Ectodermal cell (in vitro differentiated cells): Measurements from ENCODE around the gene KLHL40.

Source experiments
- H3K27ac ChIP-seq: 2 replicates; pipeline ENCODE4 v1.7.0; 2013; ENCODE audit warnings: mild to moderate bottlenecking, low read depth, low read length; ENCODE audit not compliant: insufficient read depth, poor library complexity, severe bottlenecking
- H3K27me3 ChIP-seq: 2 replicates; pipeline ENCODE4 v1.7.0; 2013; ENCODE audit warnings: mild to moderate bottlenecking, low read length; ENCODE audit not compliant: insufficient read depth, control insufficient read depth, poor library complexity, severe bottlenecking
- H3K36me3 ChIP-seq: one replicate; pipeline ENCODE4 v1.7.0; 2013; ENCODE audit warnings: low read length; ENCODE audit not compliant: control insufficient read depth, insufficient read depth
- H3K4me1 ChIP-seq: one replicate; pipeline ENCODE4 v1.7.0; 2013; ENCODE audit warnings: low read length; ENCODE audit not compliant: control insufficient read depth, insufficient read depth
- H3K4me3 ChIP-seq: 2 replicates; pipeline ENCODE4 v1.7.0; 2013; ENCODE audit warnings: low read depth, low read length, control low read depth; ENCODE audit not compliant: insufficient read depth
- H3K9me3 ChIP-seq: 2 replicates; pipeline ENCODE4 v1.7.0; 2013; ENCODE audit warnings: mild to moderate bottlenecking, low read length, moderate library complexity; ENCODE audit not compliant: control insufficient read depth
- WGBS, 2 experiments: methylation state at CpG; one replicate each; pipeline ENCODE4 v1.1.7; 2013; ENCODE audit warnings: missing lambda C conversion rate in 2 of 2; 5-methylcytosine and 5-hydroxymethylcytosine counted together

The KLHL40 gene

GRCh38 chr3:42689421-42690014 lies 4.2 kb downstream of the KLHL40 start:
- Histone ChIP-seq H3K27me3 (no peaks in the 10 kb centered on the region), H3K36me3 (no peaks in the 10 kb centered on the region), H3K27ac (no peak overlapping the region), H3K4me1 (peaks cover 8% of the 10 kb centered on the region), H3K9me3 (no peaks in the 10 kb centered on the region), H3K4me3 (no peak overlapping the region)
- WGBS, 2 experiments, result 58 to 61% methylated on average over 9 of the region's 9 CpGs

DNA sequence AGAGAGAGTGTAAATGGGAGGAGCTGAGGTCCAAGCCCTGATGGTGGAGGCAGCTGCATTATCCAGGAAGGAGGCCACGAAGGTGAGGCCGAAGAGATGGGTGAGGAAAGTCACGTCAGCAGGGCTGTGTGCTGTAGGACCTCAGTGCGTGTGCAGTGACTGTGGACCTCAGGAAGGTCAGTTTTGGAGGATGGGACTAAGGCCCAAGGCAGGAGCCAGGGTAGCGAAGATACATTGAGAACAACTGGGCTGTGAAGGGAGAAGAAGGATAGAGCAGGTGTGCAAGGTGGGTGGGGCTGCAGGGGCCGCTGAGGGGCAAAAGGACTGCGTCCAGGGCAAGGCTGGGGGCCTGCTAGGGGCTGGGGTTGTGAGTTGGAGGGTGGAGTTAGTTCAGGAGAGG lies 4.9 kb downstream of the KLHL40 start:
- WGBS, 2 experiments, result 93 to 95% methylated on average over 7 of the region's 7 CpGs
- Histone ChIP-seq H3K27ac (no peak overlapping the region), H3K36me3 (no peaks in the 10 kb centered on the region), H3K27me3 (no peaks in the 10 kb centered on the region), H3K9me3 (no peaks in the 10 kb centered on the region), H3K4me3 (no peak overlapping the region), H3K4me1 (peaks cover 8% of the 10 kb centered on the region)

- Histone ChIP-seq H3K27me3 (no peaks in the 10 kb centered on the region), H3K4me3 (no peak overlapping the region), H3K4me1 (peaks cover 8% of the 10 kb centered on the region), H3K27ac (no peak overlapping the region), H3K36me3 (no peaks in the 10 kb centered on the region), H3K9me3 (no peaks in the 10 kb centered on the region)
- 92 to 93% methylated on average over 10 of the region's 10 CpGs for WGBS, 2 experiments
Observed at GRCh38 chr3:42690766-42691680, 5.7 kb downstream of the KLHL40 start.

- 93% methylated on average over 13 of the region's 13 CpGs for WGBS, 2 experiments
- no peaks in the 10 kb centered on the region for H3K9me3 ChIP-seq
- H3K27me3 ChIP-seq, result no peaks in the 10 kb centered on the region
- H3K4me1 ChIP-seq, result peaks cover 8% of the 10 kb centered on the region
- no peaks in the 10 kb centered on the region for H3K36me3 ChIP-seq
- H3K4me3 ChIP-seq, result no peak overlapping the region
- H3K27ac ChIP-seq, result no peak overlapping the region
Observed at GRCh38 chr3:42691816-42692666, 6.7 kb downstream of the KLHL40 start.

DNA sequence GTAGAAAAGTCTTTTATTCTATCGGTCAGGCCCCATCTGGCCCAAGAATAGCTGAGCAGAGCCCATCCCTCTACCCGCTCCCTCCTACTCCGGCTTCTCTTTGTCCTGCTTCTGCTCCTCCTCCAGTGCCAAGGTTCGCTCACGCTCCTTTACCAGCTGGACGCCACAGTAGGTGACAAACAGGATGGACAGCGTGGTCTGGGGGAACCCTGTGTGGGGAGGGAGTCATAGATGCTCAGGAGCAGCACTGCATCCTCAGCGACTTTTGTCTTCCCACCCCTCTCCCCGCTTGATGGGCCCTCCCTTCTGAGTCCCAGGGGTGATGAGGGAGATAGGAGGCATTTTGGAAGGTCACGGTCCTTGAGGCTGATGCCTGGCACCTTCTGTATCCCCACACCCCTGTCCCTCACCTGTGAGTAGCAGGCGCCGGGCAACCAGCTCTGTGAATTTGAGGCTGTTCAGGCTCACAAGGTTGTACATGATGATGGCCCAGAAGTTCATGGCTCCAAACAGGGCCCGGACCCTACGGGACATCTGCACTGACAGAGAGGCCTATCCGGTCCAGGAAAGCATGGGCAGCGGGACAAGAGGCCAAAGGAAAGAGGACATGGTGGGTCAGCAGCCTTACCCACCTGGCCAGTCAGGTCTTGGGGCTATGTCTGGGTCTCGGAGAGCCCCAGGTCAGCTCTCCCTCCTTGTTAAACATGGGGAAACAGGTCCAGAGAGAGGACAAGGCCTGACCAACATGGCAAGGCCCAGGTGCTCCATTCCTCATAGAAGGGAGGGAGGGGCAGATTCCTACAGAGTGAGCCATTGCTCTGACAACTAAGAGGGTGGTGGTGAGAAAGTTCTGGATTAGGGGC lies 7.6 kb downstream of the KLHL40 start:
- Histone ChIP-seq H3K4me1 (peaks cover 8% of the 10 kb centered on the region), H3K27ac (no peak overlapping the region), H3K9me3 (no peaks in the 10 kb centered on the region), H3K27me3 (no peaks in the 10 kb centered on the region), H3K4me3 (no peak overlapping the region), H3K36me3 (no peaks in the 10 kb centered on the region)
- 93 to 94% methylated on average over 17 of the region's 17 CpGs for WGBS, 2 experiments

DNA sequence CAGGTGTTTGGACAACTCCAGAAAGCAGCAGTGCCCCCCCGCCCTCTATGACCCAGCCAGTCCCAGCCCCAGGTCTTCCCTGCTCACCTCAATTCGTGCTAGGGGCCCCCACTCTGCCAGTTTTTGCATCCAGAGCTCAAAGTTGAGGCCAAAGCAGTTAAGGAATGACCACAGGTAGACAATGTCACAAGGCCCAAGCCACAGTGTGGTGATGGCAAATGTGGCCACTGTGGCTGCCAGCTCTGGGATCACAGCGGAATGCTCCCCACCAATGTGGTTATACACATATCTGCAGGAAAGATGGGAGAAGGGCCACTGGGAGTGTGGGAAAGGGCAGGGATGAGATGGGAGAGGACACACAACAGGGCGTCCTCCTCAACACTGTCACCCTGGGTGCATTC lies 8.2 kb downstream of the KLHL40 start:
- Histone ChIP-seq H3K27ac (no peak overlapping the region), H3K4me3 (no peak overlapping the region), H3K27me3 (no peaks in the 10 kb centered on the region), H3K9me3 (no peaks in the 10 kb centered on the region), H3K4me1 (peaks cover 8% of the 10 kb centered on the region), H3K36me3 (no peaks in the 10 kb centered on the region)
- 88 to 91% methylated on average over 4 of the region's 4 CpGs for WGBS, 2 experiments

DNA sequence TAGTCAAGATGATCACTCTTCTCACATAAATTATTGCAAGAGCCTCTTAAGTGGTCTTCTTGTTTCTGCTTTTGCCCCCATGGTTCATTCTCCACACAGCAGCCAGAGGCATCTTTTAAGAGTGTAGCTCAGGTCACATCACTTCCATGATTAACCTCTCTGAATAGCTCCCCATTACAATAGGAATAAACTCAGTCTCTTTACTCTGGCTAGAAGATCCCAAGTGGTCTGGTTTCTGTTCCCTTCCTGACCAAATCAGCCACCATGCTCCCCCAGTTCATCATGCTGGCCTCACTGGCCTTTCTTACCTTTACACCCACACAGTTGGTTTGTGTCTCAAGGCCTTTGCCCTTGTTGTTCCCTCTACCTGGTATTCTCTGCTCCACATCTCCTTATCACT lies 9.0 kb downstream of the KLHL40 start:
- Histone ChIP-seq H3K9me3 (no peaks in the 10 kb centered on the region), H3K4me3 (no peak overlapping the region), H3K36me3 (no peaks in the 10 kb centered on the region), H3K4me1 (peaks cover 7% of the 10 kb centered on the region), H3K27me3 (no peaks in the 10 kb centered on the region), H3K27ac (no peak overlapping the region)

DNA sequence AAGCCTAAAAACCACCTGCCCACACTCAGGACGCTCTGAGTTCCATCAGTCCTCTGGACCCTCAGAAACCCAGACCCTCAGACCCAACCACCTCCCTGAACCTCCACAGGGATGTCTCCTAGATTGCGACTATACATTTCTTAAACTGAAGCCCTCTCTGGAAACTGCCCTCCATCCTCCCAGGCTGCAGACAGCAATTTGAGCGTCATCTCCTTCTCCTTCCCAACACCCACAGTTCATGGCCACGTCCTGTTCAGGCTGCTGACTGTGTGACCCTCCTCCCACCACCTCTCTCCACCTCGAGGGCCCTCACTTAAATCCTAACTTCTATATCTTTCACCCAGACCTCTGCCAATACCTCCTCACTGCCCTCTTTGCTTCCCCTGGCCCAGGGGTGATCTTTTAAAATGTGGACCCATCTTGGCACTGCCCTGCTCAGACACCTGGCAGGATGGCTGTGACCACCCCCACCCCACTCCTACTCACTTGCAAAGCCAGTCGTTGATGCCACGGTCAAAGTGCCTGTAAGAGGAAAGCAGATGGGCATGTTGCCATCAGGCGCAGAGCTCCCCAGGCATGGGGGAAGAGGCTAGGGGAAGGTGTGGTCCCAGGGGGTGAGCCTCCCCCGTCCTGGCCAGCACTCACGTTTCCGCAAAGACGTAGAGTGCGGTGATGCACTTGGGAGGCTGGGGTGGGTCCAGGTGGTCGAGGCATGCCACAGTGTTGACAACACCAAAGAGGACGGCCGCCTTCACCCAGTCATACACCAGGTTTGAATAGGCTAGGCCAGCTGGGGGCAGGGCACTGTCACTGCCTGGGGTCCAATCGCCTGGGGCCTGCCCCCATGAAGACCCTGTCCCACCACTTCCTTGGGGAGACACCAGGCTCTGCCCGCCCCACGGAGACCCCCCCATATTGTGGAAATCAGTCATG lies 11.3 kb downstream of the KLHL40 start:
- 83 to 87% methylated on average over 19 of the region's 19 CpGs for WGBS, 2 experiments
- H3K9me3 ChIP-seq, result no peaks in the 10 kb centered on the region
- H3K36me3 ChIP-seq, result no peaks in the 10 kb centered on the region
- H3K27ac ChIP-seq, result no peak overlapping the region
- no peak overlapping the region for H3K4me3 ChIP-seq
- H3K27me3 ChIP-seq, result no peaks in the 10 kb centered on the region
- H3K4me1 ChIP-seq, result no peaks in the 10 kb centered on the region
